RKO (cell line): Measurements from ENCODE around the gene BLID.

Source experiments
- DNase-seq: peaks from one replicate; pipeline ENCODE4 v3.0.0-alpha.2; 2016; ENCODE audit warnings: low spot score

BLID gene

GRCh38 chr11:122081073-122081472, 34.9 kb downstream of the BLID start:
- DNase-seq = no peak

- DNase-seq = no peak
These were observed 38.6 kb downstream of the BLID start for GRCh38 chr11:122077459-122077858.

GRCh38 chr11:122076512-122077120, 39.4 kb downstream of the BLID start:
- DNase-seq = no peak

GRCh38 chr11:122075016-122075415, 41.0 kb downstream of the BLID start:
- DNase-seq = no peak

GRCh38 chr11:122074022-122074421, 42.0 kb downstream of the BLID start:
- no peak for DNase-seq

GRCh38 chr11:122071709-122072202, 44.3 kb downstream of the BLID start:
- no peak for DNase-seq

- no peak for DNase-seq
These were observed 46.2 kb downstream of the BLID start for GRCh38 chr11:122069707-122070360.

- no peak for DNase-seq
These were observed 47.2 kb downstream of the BLID start for GRCh38 chr11:122068837-122069236.

- no peak for DNase-seq
These were observed 47.9 kb downstream of the BLID start for GRCh38 chr11:122068141-122068540.
